ENCODE data around the gene TOMT.

GRCh38 chr11:72069200-72069599 is 36.5 kb upstream of the TOMT start:
- no peak for TF ChIP-seq MAX (IDR thresholded peaks at IDR 0.05; ENCODE audit: insufficient read depth, insufficient read length)
- no peak for TF ChIP-seq CTCF (IDR thresholded peaks at IDR 0.05; ENCODE audit: extremely low read depth in 1 of 2, insufficient read depth in 1 of 2, low read depth in 1 of 2, low read length in 2 of 2)
- no peak for TF ChIP-seq POLR2A (IDR thresholded peaks at IDR 0.05; ENCODE audit: low read depth, low read length)
- no peak for TF ChIP-seq POLR2AphosphoS5 (IDR thresholded peaks at IDR 0.05; ENCODE audit: insufficient read depth, low read depth, low read length)
- no peak for TF ChIP-seq EZH2 (IDR thresholded peaks at IDR 0.05; ENCODE audit: borderline replicate concordance, low read depth, low read length, severe bottlenecking)
- no peak for TF ChIP-seq MYC (IDR thresholded peaks at IDR 0.05; ENCODE audit: low read depth, low read length)
- TF ChIP-seq GATA2 (IDR thresholded peaks at IDR 0.05; ENCODE audit: insufficient read depth, insufficient read length, low read depth, low read length): no peak

All from endothelial cell of umbilical vein (primary cell).